ENCODE data around the gene PFKFB3.

The PFKFB3 gene

DNA sequence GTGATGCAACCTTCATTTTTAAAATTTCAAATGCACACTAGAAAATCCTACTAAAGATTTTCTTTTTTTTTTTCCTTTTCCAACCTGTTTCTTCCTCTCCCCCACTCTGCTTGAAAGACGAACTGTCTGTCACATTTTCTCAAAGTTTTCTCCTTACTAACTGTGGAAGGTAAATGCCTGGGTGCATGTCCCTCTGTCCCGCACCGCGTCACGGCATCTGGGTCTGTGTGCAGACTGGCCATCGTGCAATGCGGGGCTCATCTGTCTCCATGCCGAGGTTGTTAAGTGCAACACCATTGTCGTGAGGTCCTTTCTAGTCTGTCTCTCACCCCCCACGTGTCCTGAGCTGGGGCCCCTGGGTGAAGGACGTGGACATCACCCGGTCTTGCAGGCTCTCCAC, 28.4 kb downstream of the PFKFB3 start:
- H3K4me3 ChIP-seq (ENCODE audit: low read depth, low read length): no peak overlapping the region

DNA sequence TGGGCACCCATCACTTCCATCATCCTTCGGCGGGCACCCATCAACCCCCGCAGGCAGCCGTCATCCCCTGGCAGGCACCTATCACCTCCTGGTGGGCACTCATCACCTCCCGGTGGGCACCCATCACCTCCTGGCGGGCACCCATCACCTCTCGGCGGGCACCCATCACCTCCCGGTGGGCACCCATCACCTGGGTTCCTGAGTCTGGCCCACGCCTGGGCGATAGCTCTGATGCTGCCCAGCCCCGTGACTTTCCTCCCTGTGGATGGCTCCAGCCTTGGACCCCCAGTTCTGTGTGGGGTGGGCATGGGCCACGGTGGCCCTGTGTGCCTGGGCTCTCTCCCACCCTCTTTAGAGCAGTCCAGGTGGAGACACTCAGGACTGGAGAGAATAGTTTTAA, 29.0 kb downstream of the PFKFB3 start:
- H3K4me3 ChIP-seq (ENCODE audit: low read depth, low read length): no peak overlapping the region
- TF ChIP-seq CTCF (IDR thresholded peaks at IDR 0.05; ENCODE audit: borderline replicate concordance, insufficient read depth, low read depth, low read length): no peak

More for the DNA sequence above, 28.4 kb downstream of the PFKFB3 start:
- TF ChIP-seq CTCF (IDR thresholded peaks at IDR 0.05; ENCODE audit: borderline replicate concordance, insufficient read depth, low read depth, low read length): no peak

GRCh38 chr10:6232225-6232807, 29.6 kb downstream of the PFKFB3 start:
- H3K4me3 ChIP-seq (ENCODE audit: low read depth, low read length): no peak overlapping the region
- no peak for TF ChIP-seq CTCF (IDR thresholded peaks at IDR 0.05; ENCODE audit: borderline replicate concordance, insufficient read depth, low read depth, low read length)

- no peak overlapping the region for H3K4me3 ChIP-seq (ENCODE audit: low read depth, low read length)
- no peak for TF ChIP-seq CTCF (IDR thresholded peaks at IDR 0.05; ENCODE audit: borderline replicate concordance, insufficient read depth, low read depth, low read length)
Measured at GRCh38 chr10:6232846-6233724, 30.4 kb downstream of the PFKFB3 start.

- no peak for TF ChIP-seq CTCF (IDR thresholded peaks at IDR 0.05; ENCODE audit: borderline replicate concordance, insufficient read depth, low read depth, low read length)
- no peak overlapping the region for H3K4me3 ChIP-seq (ENCODE audit: low read depth, low read length)
Measured at GRCh38 chr10:6233725-6234277, 31.1 kb downstream of the PFKFB3 start.

DNA sequence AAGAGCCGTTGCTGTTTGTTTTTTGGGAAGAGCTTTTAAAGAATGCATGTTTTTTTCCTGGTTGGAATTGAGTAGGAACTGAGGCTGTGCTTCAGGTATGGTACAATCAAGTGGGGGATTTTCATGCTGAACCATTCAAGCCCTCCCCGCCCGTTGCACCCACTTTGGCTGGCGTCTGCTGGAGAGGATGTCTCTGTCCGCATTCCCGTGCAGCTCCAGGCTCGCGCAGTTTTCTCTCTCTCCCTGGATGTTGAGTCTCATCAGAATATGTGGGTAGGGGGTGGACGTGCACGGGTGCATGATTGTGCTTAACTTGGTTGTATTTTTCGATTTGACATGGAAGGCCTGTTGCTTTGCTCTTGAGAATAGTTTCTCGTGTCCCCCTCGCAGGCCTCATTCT, 31.6 kb downstream of the PFKFB3 start:
- no peak for TF ChIP-seq CTCF (IDR thresholded peaks at IDR 0.05; ENCODE audit: borderline replicate concordance, insufficient read depth, low read depth, low read length)
- H3K4me3 ChIP-seq (ENCODE audit: low read depth, low read length): no peak overlapping the region
